Endothelial cell of umbilical vein (primary cell): Measurements from ENCODE around the gene ABI3BP. TPM values are rescaled to one million over a fixed set of nuclear protein-coding genes. Genes with fewer than 3 reads are reported as not detected.

Source experiments
- BruUV-seq: library from RNA; stranded (reverse); fragments of 400-500 nt; replicated peaks from 2 replicates; lab custom pipeline; 2021; lab: Mats Ljungman, UMichigan
- CTCF ChIA-PET: fragments of 300-600, 350-600 bp; sonication (Branson Sonifier 250); formaldehyde crosslinking; loops from one replicate; lab custom pipeline; 2021; ENCODE audit warnings: antibody characterized with exemption, inconsistent platforms; lab: Charles Lee
- POLR2A ChIA-PET: fragments of 300-600, 350-600 bp; sonication (Branson Sonifier 250); formaldehyde crosslinking; loops from one replicate; lab custom pipeline; 2021; ENCODE audit warnings: antibody characterized with exemption, inconsistent platforms; lab: Charles Lee
- DNase-seq: peaks from one replicate; pipeline ENCODE4 v3.0.0-alpha.2; 2011; ENCODE audit warnings: low read depth, low spot score
- FAIRE-seq: peaks from 2 replicates; lab custom pipeline; 2011; peaks lifted over from hg19 to GRCh38; lab: Jason Lieb, UNC
- H2AFZ ChIP-seq: 2 replicates; pipeline ENCODE4 v1.6.0; 2012; ENCODE audit warnings: low read depth, low read length, control low read depth, inconsistent platforms
- H3K27ac ChIP-seq: 2 replicates; pipeline ENCODE4 v1.5.1; 2011; ENCODE audit warnings: low read depth, mild to moderate bottlenecking, control low read depth, low read length, moderate library complexity; ENCODE audit not compliant: insufficient read depth
- H3K27me3 ChIP-seq, 2 experiments: 2 replicates each; pipeline versions ENCODE4 v1.6.0 to v1.6.1; 2011; ENCODE audit warnings: low read length in 2 of 2, mixed read lengths in 1 of 2; ENCODE audit not compliant: control insufficient read depth in 2 of 2, insufficient read depth in 2 of 2
- H3K36me3 ChIP-seq, 2 experiments: 2 replicates in 1 of 2; 3 replicates in 1 of 2; pipeline ENCODE4 v1.5.1; 2011; ENCODE audit warnings: low read length in 2 of 2, mild to moderate bottlenecking in 1 of 2, moderate library complexity in 1 of 2; ENCODE audit not compliant: control insufficient read depth in 2 of 2, insufficient read depth in 2 of 2; ENCODE audit errors: extremely low read depth in 1 of 2
- H3K4me1 ChIP-seq: 3 replicates; pipeline ENCODE4 v1.5.1; 2011; ENCODE audit warnings: mild to moderate bottlenecking, low read length; ENCODE audit not compliant: control insufficient read depth, insufficient read depth; ENCODE audit errors: extremely low read depth
- H3K4me2 ChIP-seq: 2 replicates; pipeline ENCODE4 v1.6.1; 2011; ENCODE audit warnings: low read length, control low read depth, mixed read lengths; ENCODE audit not compliant: insufficient read depth
- H3K4me3 ChIP-seq, 3 experiments: fragments of 200-600 bp in 1 of 3; sonication (generic), shearing (Covaris generic) in 1 of 3; replicated peaks in 1 of 3; 2 replicates each; pipeline ENCODE4 v1.5.1; 2011 to 2016; ENCODE audit warnings: control low read depth in 3 of 3, low read length in 3 of 3, mild to moderate bottlenecking in 2 of 3, inconsistent platforms in 1 of 3, low read depth in 1 of 3, moderate library complexity in 1 of 3; ENCODE audit not compliant: insufficient read depth in 1 of 3
- H3K79me2 ChIP-seq: 2 replicates; pipeline ENCODE4 v1.6.0; 2012; ENCODE audit warnings: low read length, inconsistent platforms; ENCODE audit not compliant: control insufficient read depth, insufficient read depth
- H3K9ac ChIP-seq: replicated peaks from 2 replicates; pipeline ENCODE3; 2011; ENCODE audit warnings: low read length, control low read depth; ENCODE audit not compliant: insufficient read depth; ENCODE audit errors: extremely low read depth
- H3K9me1 ChIP-seq: replicated peaks from 3 replicates; pipeline ENCODE4 v1.6.0; 2011; ENCODE audit warnings: mild to moderate bottlenecking, low read length; ENCODE audit not compliant: control insufficient read depth, insufficient read depth; ENCODE audit errors: extremely low read depth
- H3K9me3 ChIP-seq: replicated peaks from 2 replicates; pipeline ENCODE4 v1.5.1; 2012; ENCODE audit warnings: low read length, inconsistent platforms; ENCODE audit not compliant: control insufficient read depth, insufficient read depth
- H4K20me1 ChIP-seq: replicated peaks from 2 replicates; pipeline ENCODE3; 2011; ENCODE audit warnings: mild to moderate bottlenecking, low read length; ENCODE audit not compliant: control insufficient read depth, insufficient read depth; ENCODE audit errors: extremely low read depth
- EZH2 ChIP-seq: IDR thresholded peaks from 2 replicates; pipeline ENCODE4 v1.6.1; 2012; ENCODE audit warnings: borderline replicate concordance, low read depth, mild to moderate bottlenecking, moderate library complexity, low read length, inconsistent platforms; ENCODE audit not compliant: severe bottlenecking
- FOS ChIP-seq: IDR thresholded peaks from 2 replicates; pipeline ENCODE4 v1.6.1; 2011; ENCODE audit warnings: mild to moderate bottlenecking, low read length, moderate library complexity, borderline replicate concordance; ENCODE audit not compliant: insufficient read depth
- GATA2 ChIP-seq: IDR thresholded peaks from 2 replicates; pipeline ENCODE4 v1.7.0; 2011; ENCODE audit warnings: low read depth, mild to moderate bottlenecking, moderate library complexity, mixed read lengths, low read length; ENCODE audit not compliant: insufficient read length, insufficient read depth
- JUN ChIP-seq: IDR thresholded peaks from 2 replicates; pipeline ENCODE4 v1.6.1; 2011; ENCODE audit warnings: borderline replicate concordance, low read depth; ENCODE audit not compliant: insufficient read length, insufficient read depth
- MYC ChIP-seq: IDR thresholded peaks from one replicate; pipeline ENCODE4 v1.6.1; 2011; ENCODE audit warnings: mild to moderate bottlenecking, low read depth, low read length
- POLR2A ChIP-seq: IDR thresholded peaks from 2 replicates; pipeline ENCODE4 v1.6.1; 2012; ENCODE audit warnings: low read depth, mild to moderate bottlenecking, control low read depth, low read length
- POLR2AphosphoS5 ChIP-seq: IDR thresholded peaks from 2 replicates; pipeline ENCODE4 v1.6.1; 2012; ENCODE audit warnings: low read depth, mild to moderate bottlenecking, control low read depth, low read length, moderate library complexity; ENCODE audit not compliant: insufficient read depth
- dilution Hi-C: fragments of 300-500 bp; cut with MboI; formaldehyde crosslinking; loops from one replicate; pipeline ENCODE4 v1.15.0; 2019; ENCODE audit warnings: low sequenced_read_pairs; ENCODE audit not compliant: extremely low pct_ligation_motif_present
- intact Hi-C: fragments of 100-400 bp; cut with micrococcal nuclease; formaldehyde crosslinking; loops from one replicate; pipeline ENCODE4 v1.10.0; 2022
- polyA plus RNA-seq, 4 experiments: library from polyadenylated mRNA; depleted of rRNA in 3 of 4; stranded (reverse) in 3 of 4; unstranded in 1 of 4; fragments of >200 nt; gene quantifications; 2 replicates each; pipeline versions ENCODE4 v1.2.1 to v1.2.3, GENCODE V29; 2011 to 2012; ENCODE audit warnings: missing spikeins in 1 of 4
- total RNA-seq: library from RNA; stranded (reverse); gene quantifications from 2 replicates; pipeline ENCODE4 v1.2.3, GENCODE V29; 2021
- TF ChIP-seq, protein P1 (sequence below): IDR thresholded peaks from 2 replicates; pipeline ENCODE4 v1.6.1; 2011; ENCODE audit not compliant: insufficient read depth, insufficient read length
- TF ChIP-seq, protein P2 (sequence below), 2 donors: IDR thresholded peaks; 1 replicate in 1 of 2; 2 replicates in 1 of 2; pipeline ENCODE4 v1.5.1; 2011; ENCODE audit warnings: low read length in 2 of 2, mild to moderate bottlenecking in 2 of 2, moderate library complexity in 2 of 2, control low read depth in 1 of 2, inconsistent platforms in 1 of 2, low read depth in 1 of 2; ENCODE audit not compliant: insufficient read depth in 1 of 2; ENCODE audit errors: extremely low read depth in 1 of 2

Gene ABI3BP
- total and polyA plus RNA-seq, 2 donors (not counting 3 experiments of a cell fraction or from before 2014, with no cell fraction given): 78.1 to 106 TPM

DNA sequence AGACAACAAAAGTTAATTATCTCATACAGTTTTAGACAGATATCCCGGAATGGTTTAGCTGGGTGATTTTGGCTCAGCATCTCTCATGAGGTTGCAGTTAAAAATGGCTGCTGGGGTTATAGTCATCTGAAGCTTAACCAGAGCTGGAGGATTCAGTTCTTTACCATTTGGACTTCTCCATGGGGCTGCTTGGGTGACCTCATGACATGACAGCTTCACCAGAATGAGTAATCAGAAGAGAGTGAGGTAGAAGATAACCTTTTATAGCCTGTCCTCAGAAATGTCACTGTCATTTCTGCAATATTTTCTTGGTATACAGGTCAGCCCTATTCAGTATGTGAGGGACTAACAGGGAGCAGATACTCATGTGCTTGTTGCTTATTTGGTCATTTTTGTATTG, 253.0 kb downstream of the ABI3BP start:
- BruUV-seq: no TSS peak
- H3K4me2 ChIP-seq: no peak overlapping the region
- H3K9ac ChIP-seq: no peak overlapping the region
- DNase-seq: no peak
- TF ChIP-seq, protein P1, sequence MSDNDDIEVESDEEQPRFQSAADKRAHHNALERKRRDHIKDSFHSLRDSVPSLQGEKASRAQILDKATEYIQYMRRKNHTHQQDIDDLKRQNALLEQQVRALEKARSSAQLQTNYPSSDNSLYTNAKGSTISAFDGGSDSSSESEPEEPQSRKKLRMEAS: no peak
- TF ChIP-seq, protein P2, sequence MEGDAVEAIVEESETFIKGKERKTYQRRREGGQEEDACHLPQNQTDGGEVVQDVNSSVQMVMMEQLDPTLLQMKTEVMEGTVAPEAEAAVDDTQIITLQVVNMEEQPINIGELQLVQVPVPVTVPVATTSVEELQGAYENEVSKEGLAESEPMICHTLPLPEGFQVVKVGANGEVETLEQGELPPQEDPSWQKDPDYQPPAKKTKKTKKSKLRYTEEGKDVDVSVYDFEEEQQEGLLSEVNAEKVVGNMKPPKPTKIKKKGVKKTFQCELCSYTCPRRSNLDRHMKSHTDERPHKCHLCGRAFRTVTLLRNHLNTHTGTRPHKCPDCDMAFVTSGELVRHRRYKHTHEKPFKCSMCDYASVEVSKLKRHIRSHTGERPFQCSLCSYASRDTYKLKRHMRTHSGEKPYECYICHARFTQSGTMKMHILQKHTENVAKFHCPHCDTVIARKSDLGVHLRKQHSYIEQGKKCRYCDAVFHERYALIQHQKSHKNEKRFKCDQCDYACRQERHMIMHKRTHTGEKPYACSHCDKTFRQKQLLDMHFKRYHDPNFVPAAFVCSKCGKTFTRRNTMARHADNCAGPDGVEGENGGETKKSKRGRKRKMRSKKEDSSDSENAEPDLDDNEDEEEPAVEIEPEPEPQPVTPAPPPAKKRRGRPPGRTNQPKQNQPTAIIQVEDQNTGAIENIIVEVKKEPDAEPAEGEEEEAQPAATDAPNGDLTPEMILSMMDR (IDR thresholded peaks at IDR 0.05; ENCODE audit: extremely low read depth in 1 of 2, insufficient read depth in 1 of 2, low read depth in 1 of 2, low read length in 2 of 2): no peak
- TF ChIP-seq GATA2 (no peak), FOS (no peak), EZH2 (no peak), MYC (no peak), POLR2AphosphoS5 (no peak), POLR2A (no peak), JUN (no peak)
- dilution Hi-C loops (no loop called here), intact Hi-C loops (loop anchor here (10.0 kb wide), 1 partner anchor 255 kb away; the partner anchor contains the start of gene ABI3BP)
- H3K4me1 ChIP-seq: no peaks in the 10 kb centered on the region
- H3K79me2 ChIP-seq: peaks cover 11% of the 10 kb centered on the region
- H3K4me3 ChIP-seq: no peak overlapping the region
- no peak for FAIRE-seq
- H3K9me1 ChIP-seq: no peaks in the 10 kb centered on the region
- ChIA-PET CTCF (interaction anchor here (1.3 to 5.2 kb wide), 5 partner anchors 10 to 642 kb away, joined by 3 to 47 read pairs (median 9); no protein-coding TSS in a partner anchor), POLR2A (no interaction called here)
- H3K36me3 ChIP-seq: peaks cover 7 to 42% of the 10 kb centered on the region in 2 experiments
- peaks cover 3% of the 10 kb centered on the region for H4K20me1 ChIP-seq
- H3K9me3 ChIP-seq: no peaks in the 10 kb centered on the region
- H3K27ac ChIP-seq: no peak overlapping the region
- H3K27me3 ChIP-seq: no peaks in the 10 kb centered on the region
- no peak overlapping the region for H2AFZ ChIP-seq
